Measurements from ENCODE around the gene MYORG.

MYORG gene

DNA sequence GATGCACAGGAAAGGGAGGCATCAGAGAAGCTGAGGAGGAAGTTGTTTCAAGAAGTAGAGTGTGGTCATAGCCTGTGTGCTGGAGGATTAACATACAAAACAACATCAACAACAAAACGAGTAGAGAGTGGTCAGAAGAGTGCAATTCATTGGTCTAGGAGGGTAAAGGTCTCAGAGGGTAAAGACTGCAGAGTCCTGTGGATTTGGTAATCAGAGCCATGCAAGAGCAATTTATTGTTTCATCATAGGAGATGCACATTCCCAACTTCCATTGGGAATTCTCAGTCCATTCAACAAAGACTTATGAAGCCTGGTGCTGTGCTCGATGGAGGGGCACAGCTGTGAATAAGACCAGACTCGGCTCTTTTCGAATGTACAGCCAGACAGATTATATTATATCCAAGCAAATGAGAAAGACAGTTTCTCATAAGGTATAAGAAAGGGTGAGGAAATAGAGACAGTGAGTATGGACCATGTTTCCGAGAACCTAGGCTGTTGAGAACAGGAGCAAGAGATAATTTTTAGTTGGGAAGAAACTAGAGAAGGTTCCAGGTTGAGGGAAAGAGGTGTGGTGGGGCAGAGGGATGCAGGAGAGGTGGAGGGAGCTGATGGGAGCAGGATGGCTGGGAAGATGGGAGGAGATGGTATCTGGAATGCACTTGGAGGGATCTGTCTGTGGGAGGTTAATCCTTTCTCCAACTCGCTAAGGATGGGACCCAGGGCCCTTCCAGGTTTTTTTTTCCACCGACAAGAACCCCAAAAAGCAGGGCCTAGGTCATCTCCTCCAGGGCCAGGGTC, 7.9 kb upstream of the MYORG start:
- no peak for TF ChIP-seq ZFX (IDR thresholded peaks at IDR 0.05)
- no peak for TF ChIP-seq CTCF (conservative IDR thresholded peaks at IDR 0.05)
- no peak overlapping the region for H3K27ac ChIP-seq

- no peak overlapping the region for H3K27ac ChIP-seq
- TF ChIP-seq CTCF (conservative IDR thresholded peaks at IDR 0.05) (no peak), ZFX (IDR thresholded peaks at IDR 0.05) (no peak)
Observed at GRCh38 chr9:34383904-34384303, 7.2 kb upstream of the MYORG start.

DNA sequence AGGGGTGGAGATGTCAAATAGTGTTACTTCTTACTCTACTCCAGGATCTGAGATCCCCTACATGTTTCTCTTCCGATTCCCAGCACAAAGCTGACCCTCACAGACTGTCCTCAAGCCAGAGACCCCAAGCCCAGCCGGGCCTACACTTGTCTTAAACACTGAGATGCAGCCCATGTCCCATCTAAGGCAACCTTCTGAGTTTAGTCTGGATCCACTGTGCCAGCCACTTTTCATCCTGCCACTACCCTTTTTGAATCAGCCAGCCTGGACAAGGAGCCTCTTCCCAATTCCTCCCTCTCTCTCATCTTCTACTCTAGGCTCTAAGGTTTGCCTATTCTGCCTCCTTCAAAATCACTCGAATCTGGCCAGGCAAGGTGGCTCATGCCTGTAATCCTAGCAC, 6.2 kb upstream of the MYORG start:
- H3K27ac ChIP-seq = no peak overlapping the region
- TF ChIP-seq ZFX (IDR thresholded peaks at IDR 0.05) = no peak
- TF ChIP-seq CTCF (conservative IDR thresholded peaks at IDR 0.05) = no peak

- TF ChIP-seq CTCF (conservative IDR thresholded peaks at IDR 0.05) (no peak), ZFX (IDR thresholded peaks at IDR 0.05) (no peak)
- H3K27ac ChIP-seq = no peak overlapping the region
Observed at GRCh38 chr9:34382054-34382453, 5.4 kb upstream of the MYORG start.

DNA sequence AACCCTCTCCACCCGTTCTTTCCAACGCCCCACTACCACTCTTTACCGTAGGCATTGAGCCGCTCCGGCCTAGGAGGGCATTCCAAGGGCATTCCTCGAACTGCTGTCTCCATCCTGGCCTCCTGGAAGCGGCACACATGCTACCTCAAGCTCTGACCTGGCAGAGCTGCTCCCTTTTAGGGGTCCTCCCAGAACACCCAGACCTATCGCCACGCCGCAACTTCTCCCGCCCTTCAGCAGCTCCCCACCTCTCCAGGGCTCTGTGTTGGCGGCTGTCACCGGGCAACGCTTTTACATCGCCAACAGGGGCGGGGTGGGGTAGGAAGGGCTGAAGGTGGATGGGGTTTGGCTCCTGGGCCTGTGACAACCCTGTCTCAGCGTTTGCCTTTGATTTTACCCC, 4.6 kb upstream of the MYORG start:
- no peak overlapping the region for H3K27ac ChIP-seq
- no peak for TF ChIP-seq ZFX (IDR thresholded peaks at IDR 0.05)

- H3K27ac ChIP-seq = no peak overlapping the region
- TF ChIP-seq CTCF (conservative IDR thresholded peaks at IDR 0.05) (no peak), ZFX (IDR thresholded peaks at IDR 0.05) (no peak)
Observed at GRCh38 chr9:34380511-34381315, 4.0 kb upstream of the MYORG start.

GRCh38 chr9:34380034-34380510, 3.4 kb upstream of the MYORG start:
- H3K27ac ChIP-seq = no peak overlapping the region
- TF ChIP-seq CTCF (conservative IDR thresholded peaks at IDR 0.05) (no peak), ZFX (IDR thresholded peaks at IDR 0.05) (no peak)
